ENCODE results near the gene THSD7B. TPM values are rescaled to one million over a fixed set of nuclear protein-coding genes. Genes with fewer than 3 reads are reported as not detected.

THSD7B gene
- total and polyA plus RNA-seq, 2 of the 13 experiments (the other 11 are each of a cell fraction or from before 2014, with no cell fraction given): 0.02 TPM; not detected in 1

- TF ChIP-seq ZHX2 (IDR thresholded peaks at IDR 0.05; ENCODE audit: low read depth) (no peak), ZHX2 (CRISPR knock-in tag; IDR thresholded peaks at IDR 0.05; ENCODE audit: borderline replicate concordance) (no peak)
Measured at GRCh38 chr2:137221797-137222492, 456.6 kb downstream of the THSD7B start (continued).

GRCh38 chr2:137223722-137224121, 458.4 kb downstream of the THSD7B start:
- in situ Hi-C loops (cut with HindIII; ENCODE audit: extremely low pct_ligation_motif_present, low pct_unique_long_range_greater_than_20kb): no loop called here
- WGBS (ENCODE audit: low lambda C conversion rate): 13% methylated on average over 5 of the region's 5 CpGs
- no TSS peak for BruUV-seq (replicated peaks)
- Histone ChIP-seq H3K79me2 (ENCODE audit: insufficient read depth, low read length) (no peaks in the 10 kb centered on the region), H3K9ac (ENCODE audit: insufficient read depth, low read depth, low read length) (no peak overlapping the region), H3K27ac (ENCODE audit: extremely low read length, insufficient read depth, low read length) (no peak overlapping the region), H3K4me3 (replicated peaks in 1 of 3; ENCODE audit: insufficient read depth in 1 of 3, low read depth in 2 of 3, low read length in 3 of 3) (no peak overlapping the region), H3K4me2 (ENCODE audit: low read depth, low read length) (no peak overlapping the region), H3K4me1 (ENCODE audit: insufficient read depth, low read length) (no peaks in the 10 kb centered on the region), H3K36me3 (replicated peaks in 1 of 2; ENCODE audit: control insufficient read depth in 1 of 2, insufficient read depth in 2 of 2, low read length in 2 of 2) (no peaks in the 10 kb centered on the region), H3K27me3 (ENCODE audit: control insufficient read depth in 1 of 2, insufficient read depth in 2 of 2, low read length in 2 of 2) (no peaks in the 10 kb centered on the region), H2AFZ (ENCODE audit: low read length) (no peak overlapping the region), H4K20me1 (ENCODE audit: insufficient read depth, low read length) (no peaks in the 10 kb centered on the region), H3K9me3 (ENCODE audit: low read length) (no peaks in the 10 kb centered on the region)
- ChIA-PET CTCF (ENCODE audit: low intra/inter-chr PET ratio, low total read pairs) (no interaction called here), POLR2A (no interaction called here)
- FAIRE-seq (no peak), ATAC-seq (no peak; the same call in 2 of the 3 replicates), DNase-seq (ENCODE audit: low spot score) (no peak)
- intact Hi-C loops (cut with micrococcal nuclease; ENCODE audit: unreplicated experiment): no loop called here
- no peak for TF ChIP-seq PBX3 (CRISPR knock-in tag; IDR thresholded peaks at IDR 0.05; ENCODE audit: borderline replicate concordance)
- no peak for TF ChIP-seq ERF (CRISPR knock-in tag; IDR thresholded peaks at IDR 0.05)
- no peak for TF ChIP-seq ZNF543 (CRISPR knock-in tag; IDR thresholded peaks at IDR 0.05)
- no peak for TF ChIP-seq ZNF740 (CRISPR knock-in tag; IDR thresholded peaks at IDR 0.05)
- TF ChIP-seq ZNF850 (CRISPR knock-in tag; conservative IDR thresholded peaks at IDR 0.05): no peak
- TF ChIP-seq TBP (CRISPR knock-in tag; IDR thresholded peaks at IDR 0.05): no peak
- TF ChIP-seq ZC3H4 (CRISPR knock-in tag; IDR thresholded peaks at IDR 0.05; ENCODE audit: borderline replicate concordance): no peak
- TF ChIP-seq ZNF639 (CRISPR knock-in tag; conservative IDR thresholded peaks at IDR 0.05): no peak
- no peak for TF ChIP-seq PHF20 (CRISPR knock-in tag; IDR thresholded peaks at IDR 0.05)
- no peak for TF ChIP-seq LBX2 (CRISPR knock-in tag; IDR thresholded peaks at IDR 0.05; ENCODE audit: borderline replicate concordance)

All from HepG2 (cell line).